HEK293 (cell line): Measurements from ENCODE around the gene FBLN2.

ENCODE experiments used
- CTCF ChIA-PET: fragments of 350-600 bp; formaldehyde crosslinking; extraction: SDS; loops from one replicate; lab custom pipeline; 2021; ENCODE audit warnings: antibody characterized with exemption; lab: Yijun Ruan, JAX
- POLR2A ChIA-PET: fragments of 300-600 bp; formaldehyde crosslinking; extraction: SDS; loops from one replicate; lab custom pipeline; 2020; ENCODE audit warnings: antibody characterized with exemption, inconsistent platforms; lab: Yijun Ruan, JAX
- H3K27ac ChIP-seq: fragments of 200-500 bp; sonication (Bioruptor generic); 2 replicates; pipeline ENCODE4 v1.5.1; 2014; ENCODE audit warnings: low read depth, low read length, control low read depth, inconsistent platforms; ENCODE audit errors: extremely low read depth
- H3K36me3 ChIP-seq, 2 experiments: fragments of 200-500 bp in 1 of 2; sonication (Bioruptor generic) in 1 of 2; 1 replicate in 1 of 2; 2 replicates in 1 of 2; pipeline ENCODE4 v1.5.1; 2014 to 2017; ENCODE audit warnings: inconsistent platforms in 2 of 2, low read length in 2 of 2; ENCODE audit not compliant: control insufficient read depth in 2 of 2, insufficient read depth in 1 of 2
- H3K4me1 ChIP-seq: fragments of 200-500 bp; sonication (Bioruptor generic); 2 replicates; pipeline ENCODE4 v1.5.1; 2014; ENCODE audit warnings: mild to moderate bottlenecking, low read length, inconsistent platforms; ENCODE audit not compliant: control insufficient read depth, insufficient read depth
- H3K4me3 ChIP-seq: 2 replicates; pipeline ENCODE4 v1.5.1; 2011; ENCODE audit warnings: low read depth, mild to moderate bottlenecking, control low read depth, low read length, moderate library complexity
- H3K9me3 ChIP-seq: fragments of 200-500 bp; sonication (Bioruptor generic); 2 replicates; pipeline ENCODE4 v1.5.1; 2014; ENCODE audit warnings: low read depth, low read length, inconsistent platforms; ENCODE audit not compliant: control insufficient read depth, insufficient read depth
- GLI2 ChIP-seq: fragments of 450-650 bp; formaldehyde crosslinking; IDR thresholded peaks from 2 replicates; pipeline ENCODE4; 2017; ENCODE audit warnings: missing biosample characterization, missing genetic modification characterization, low read depth, borderline replicate concordance
- GLIS2 ChIP-seq: fragments of 450-650 bp; formaldehyde crosslinking; IDR thresholded peaks from 2 replicates; pipeline ENCODE4 v1.5.1; 2016; ENCODE audit warnings: missing biosample characterization, missing genetic modification characterization
- KLF1 ChIP-seq: fragments of 450-650 bp; formaldehyde crosslinking; IDR thresholded peaks from 2 replicates; pipeline ENCODE4 v1.5.1; 2016; ENCODE audit warnings: missing biosample characterization, missing genetic modification characterization
- KLF10 ChIP-seq: fragments of 450-650 bp; IDR thresholded peaks from 2 replicates; pipeline ENCODE4 v1.5.1; 2018; ENCODE audit warnings: missing biosample characterization, mild to moderate bottlenecking, missing genetic modification characterization
- SP2 ChIP-seq: fragments of 450-650 bp; formaldehyde crosslinking; IDR thresholded peaks from 2 replicates; pipeline ENCODE4 v1.5.1; 2016; ENCODE audit warnings: missing biosample characterization, missing genetic modification characterization
- SP7 ChIP-seq: fragments of 450-650 bp; formaldehyde crosslinking; IDR thresholded peaks from 2 replicates; pipeline ENCODE4 v1.5.1; 2016; ENCODE audit warnings: missing biosample characterization, missing genetic modification characterization
- TRIM28 ChIP-seq: IDR thresholded peaks from 2 replicates; pipeline ENCODE4 v1.6.1; 2011; ENCODE audit warnings: low read length, control low read depth, borderline replicate concordance
- WT1 ChIP-seq: fragments of 450-650 bp; formaldehyde crosslinking; IDR thresholded peaks from 2 replicates; pipeline ENCODE4 v1.5.1; 2016; ENCODE audit warnings: missing biosample characterization, missing genetic modification characterization
- ZBTB20 ChIP-seq: fragments of 450-650 bp; formaldehyde crosslinking; IDR thresholded peaks from 2 replicates; pipeline ENCODE4 v1.5.1; 2016; ENCODE audit warnings: missing biosample characterization, missing genetic modification characterization
- ZEB2 ChIP-seq: fragments of 450-650 bp; formaldehyde crosslinking; IDR thresholded peaks from 2 replicates; pipeline ENCODE4 v1.5.1; 2016; ENCODE audit warnings: missing biosample characterization, missing genetic modification characterization
- ZFHX2 ChIP-seq: fragments of 450-650 bp; formaldehyde crosslinking; conservative IDR thresholded peaks from 2 replicates; pipeline ENCODE4 v1.5.1; 2016; ENCODE audit warnings: missing biosample characterization, missing genetic modification characterization
- ZNF132 ChIP-seq: fragments of 450-650 bp; formaldehyde crosslinking; IDR thresholded peaks from 2 replicates; pipeline ENCODE4 v1.5.1; 2017; ENCODE audit warnings: missing biosample characterization, missing genetic modification characterization, borderline replicate concordance
- ZNF174 ChIP-seq: fragments of 450-650 bp; formaldehyde crosslinking; IDR thresholded peaks from 2 replicates; pipeline ENCODE4 v1.5.0; 2017; ENCODE audit warnings: missing biosample characterization, mild to moderate bottlenecking, missing genetic modification characterization
- ZNF266 ChIP-seq: fragments of 450-650 bp; formaldehyde crosslinking; IDR thresholded peaks from 2 replicates; pipeline ENCODE4 v1.5.1; 2016; ENCODE audit warnings: missing biosample characterization, missing genetic modification characterization, low read depth
- ZNF292 ChIP-seq: fragments of 450-650 bp; formaldehyde crosslinking; IDR thresholded peaks from 2 replicates; pipeline ENCODE4 v1.5.1; 2016; ENCODE audit warnings: low read depth, missing biosample characterization, missing genetic modification characterization, borderline replicate concordance
- ZNF335 ChIP-seq: fragments of 450-650 bp; formaldehyde crosslinking; conservative IDR thresholded peaks from 2 replicates; pipeline ENCODE4 v1.5.1; 2016; ENCODE audit warnings: missing biosample characterization, missing genetic modification characterization
- ZNF341 ChIP-seq: fragments of 450-650 bp; formaldehyde crosslinking; IDR thresholded peaks from 2 replicates; pipeline ENCODE4; 2016; ENCODE audit warnings: low read depth, missing biosample characterization, missing genetic modification characterization
- ZNF529 ChIP-seq: fragments of 450-650 bp; formaldehyde crosslinking; IDR thresholded peaks from 2 replicates; pipeline ENCODE4 v1.5.1; 2017; ENCODE audit warnings: missing genetic modification characterization, missing biosample characterization; ENCODE audit not compliant: insufficient replicate concordance
- ZNF544 ChIP-seq: fragments of 450-650 bp; formaldehyde crosslinking; IDR thresholded peaks from 2 replicates; pipeline ENCODE4 v1.5.0; 2017; ENCODE audit warnings: missing biosample characterization, missing genetic modification characterization
- ZNF571 ChIP-seq: fragments of 450-650 bp; formaldehyde crosslinking; IDR thresholded peaks from 2 replicates; pipeline ENCODE4 v1.5.0; 2017; ENCODE audit warnings: missing biosample characterization, missing genetic modification characterization
- TF ChIP-seq, protein P1 (sequence below): fragments of 450-650 bp; formaldehyde crosslinking; IDR thresholded peaks from 2 replicates; pipeline ENCODE4 v1.5.1; 2017; ENCODE audit warnings: missing biosample characterization, missing genetic modification characterization
- TF ChIP-seq, protein P2 (sequence below): IDR thresholded peaks from 2 replicates; pipeline ENCODE4 v1.6.1; 2011; ENCODE audit warnings: mild to moderate bottlenecking, low read depth, low read length, borderline replicate concordance
- TF ChIP-seq, protein P3 (sequence below): fragments of 450-650 bp; formaldehyde crosslinking; IDR thresholded peaks from 2 replicates; pipeline ENCODE4 v1.5.1; 2016; ENCODE audit warnings: missing biosample characterization, missing genetic modification characterization
- TF ChIP-seq, protein P4 (sequence below): fragments of 450-650 bp; formaldehyde crosslinking; IDR thresholded peaks from 2 replicates; pipeline ENCODE4 v1.5.1; 2016; ENCODE audit warnings: missing biosample characterization, missing genetic modification characterization
- TF ChIP-seq, protein P5 (sequence below): fragments of 450-650 bp; formaldehyde crosslinking; IDR thresholded peaks from 2 replicates; pipeline ENCODE4 v1.5.1; 2016; ENCODE audit warnings: missing biosample characterization, missing genetic modification characterization
- TF ChIP-seq, protein P6 (sequence below): fragments of 450-650 bp; formaldehyde crosslinking; IDR thresholded peaks from 2 replicates; pipeline ENCODE4 v1.5.1; 2016; ENCODE audit warnings: missing biosample characterization, missing genetic modification characterization

The FBLN2 gene

DNA sequence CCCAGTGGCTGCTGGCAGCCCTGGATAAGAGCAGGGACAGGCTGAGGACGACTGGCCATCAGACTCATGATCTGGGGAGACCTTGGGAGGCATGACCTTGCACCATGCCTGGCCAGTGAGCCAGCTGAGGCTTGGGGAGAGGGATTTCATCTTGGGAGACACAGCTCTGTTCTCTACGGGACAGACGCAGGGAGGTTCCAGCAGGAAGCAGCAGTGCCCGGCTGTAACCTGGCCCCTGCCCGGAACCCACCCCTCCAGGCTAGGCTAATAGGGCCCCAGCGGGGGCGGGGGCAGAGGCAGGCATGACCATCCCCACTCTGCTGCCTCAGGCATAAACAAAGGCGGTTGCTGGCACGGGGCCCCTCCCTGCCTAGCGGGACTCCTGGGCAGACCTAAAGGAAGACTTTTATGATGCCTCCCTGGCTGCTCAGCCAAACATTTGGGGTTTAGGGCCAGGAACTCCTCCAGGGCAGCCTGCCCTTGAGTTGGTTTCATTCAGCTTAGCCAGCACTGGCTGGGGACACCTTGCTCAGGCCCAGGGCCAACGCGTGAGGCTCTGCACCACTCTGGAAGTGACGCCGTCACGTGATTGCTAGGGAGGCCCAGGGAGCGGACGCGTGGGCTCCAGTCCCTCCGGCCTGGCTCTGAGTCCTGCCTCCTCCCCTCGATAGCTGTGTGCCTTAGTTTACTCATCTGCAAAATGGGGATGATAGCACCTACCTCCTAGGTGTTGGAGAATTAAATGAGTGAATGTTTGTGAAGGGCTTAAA is 41.2 kb upstream of the FBLN2 start (continued):
- peak; percentile 25; the same call in 1 of the 2 replicates for TF ChIP-seq SP2 (tag by site-specific recombination)
- TF ChIP-seq, protein P1, sequence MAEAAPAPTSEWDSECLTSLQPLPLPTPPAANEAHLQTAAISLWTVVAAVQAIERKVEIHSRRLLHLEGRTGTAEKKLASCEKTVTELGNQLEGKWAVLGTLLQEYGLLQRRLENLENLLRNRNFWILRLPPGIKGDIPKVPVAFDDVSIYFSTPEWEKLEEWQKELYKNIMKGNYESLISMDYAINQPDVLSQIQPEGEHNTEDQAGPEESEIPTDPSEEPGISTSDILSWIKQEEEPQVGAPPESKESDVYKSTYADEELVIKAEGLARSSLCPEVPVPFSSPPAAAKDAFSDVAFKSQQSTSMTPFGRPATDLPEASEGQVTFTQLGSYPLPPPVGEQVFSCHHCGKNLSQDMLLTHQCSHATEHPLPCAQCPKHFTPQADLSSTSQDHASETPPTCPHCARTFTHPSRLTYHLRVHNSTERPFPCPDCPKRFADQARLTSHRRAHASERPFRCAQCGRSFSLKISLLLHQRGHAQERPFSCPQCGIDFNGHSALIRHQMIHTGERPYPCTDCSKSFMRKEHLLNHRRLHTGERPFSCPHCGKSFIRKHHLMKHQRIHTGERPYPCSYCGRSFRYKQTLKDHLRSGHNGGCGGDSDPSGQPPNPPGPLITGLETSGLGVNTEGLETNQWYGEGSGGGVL (tag by site-specific recombination), result peak; percentile 43; the same call in 1 of the 2 replicates
- TF ChIP-seq, protein P2, sequence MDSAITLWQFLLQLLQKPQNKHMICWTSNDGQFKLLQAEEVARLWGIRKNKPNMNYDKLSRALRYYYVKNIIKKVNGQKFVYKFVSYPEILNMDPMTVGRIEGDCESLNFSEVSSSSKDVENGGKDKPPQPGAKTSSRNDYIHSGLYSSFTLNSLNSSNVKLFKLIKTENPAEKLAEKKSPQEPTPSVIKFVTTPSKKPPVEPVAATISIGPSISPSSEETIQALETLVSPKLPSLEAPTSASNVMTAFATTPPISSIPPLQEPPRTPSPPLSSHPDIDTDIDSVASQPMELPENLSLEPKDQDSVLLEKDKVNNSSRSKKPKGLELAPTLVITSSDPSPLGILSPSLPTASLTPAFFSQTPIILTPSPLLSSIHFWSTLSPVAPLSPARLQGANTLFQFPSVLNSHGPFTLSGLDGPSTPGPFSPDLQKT, result no peak
- TF ChIP-seq ZEB2 (tag by site-specific recombination), result no peak
- TF ChIP-seq, protein P3, sequence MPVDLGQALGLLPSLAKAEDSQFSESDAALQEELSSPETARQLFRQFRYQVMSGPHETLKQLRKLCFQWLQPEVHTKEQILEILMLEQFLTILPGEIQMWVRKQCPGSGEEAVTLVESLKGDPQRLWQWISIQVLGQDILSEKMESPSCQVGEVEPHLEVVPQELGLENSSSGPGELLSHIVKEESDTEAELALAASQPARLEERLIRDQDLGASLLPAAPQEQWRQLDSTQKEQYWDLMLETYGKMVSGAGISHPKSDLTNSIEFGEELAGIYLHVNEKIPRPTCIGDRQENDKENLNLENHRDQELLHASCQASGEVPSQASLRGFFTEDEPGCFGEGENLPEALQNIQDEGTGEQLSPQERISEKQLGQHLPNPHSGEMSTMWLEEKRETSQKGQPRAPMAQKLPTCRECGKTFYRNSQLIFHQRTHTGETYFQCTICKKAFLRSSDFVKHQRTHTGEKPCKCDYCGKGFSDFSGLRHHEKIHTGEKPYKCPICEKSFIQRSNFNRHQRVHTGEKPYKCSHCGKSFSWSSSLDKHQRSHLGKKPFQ (tag by site-specific recombination), result no peak
- TF ChIP-seq ZFHX2, result peak; percentile 61; the same call in 1 of the 2 replicates
- no peak for TF ChIP-seq ZNF266 (tag by site-specific recombination)
- peak; percentile 43 for TF ChIP-seq GLIS2 (tag by site-specific recombination)
- TF ChIP-seq, protein P4, sequence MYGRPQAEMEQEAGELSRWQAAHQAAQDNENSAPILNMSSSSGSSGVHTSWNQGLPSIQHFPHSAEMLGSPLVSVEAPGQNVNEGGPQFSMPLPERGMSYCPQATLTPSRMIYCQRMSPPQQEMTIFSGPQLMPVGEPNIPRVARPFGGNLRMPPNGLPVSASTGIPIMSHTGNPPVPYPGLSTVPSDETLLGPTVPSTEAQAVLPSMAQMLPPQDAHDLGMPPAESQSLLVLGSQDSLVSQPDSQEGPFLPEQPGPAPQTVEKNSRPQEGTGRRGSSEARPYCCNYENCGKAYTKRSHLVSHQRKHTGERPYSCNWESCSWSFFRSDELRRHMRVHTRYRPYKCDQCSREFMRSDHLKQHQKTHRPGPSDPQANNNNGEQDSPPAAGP (tag by site-specific recombination), result 0 out of 2 replicates have a peak, but pooled peaks have one; percentile 48
- TF ChIP-seq GLI2 (tag by site-specific recombination), result no peak
- TF ChIP-seq TRIM28, result no peak
- TF ChIP-seq ZNF341 (tag by site-specific recombination), result peak; percentile 71
- TF ChIP-seq, all 188 proteins: peak for 12

DNA sequence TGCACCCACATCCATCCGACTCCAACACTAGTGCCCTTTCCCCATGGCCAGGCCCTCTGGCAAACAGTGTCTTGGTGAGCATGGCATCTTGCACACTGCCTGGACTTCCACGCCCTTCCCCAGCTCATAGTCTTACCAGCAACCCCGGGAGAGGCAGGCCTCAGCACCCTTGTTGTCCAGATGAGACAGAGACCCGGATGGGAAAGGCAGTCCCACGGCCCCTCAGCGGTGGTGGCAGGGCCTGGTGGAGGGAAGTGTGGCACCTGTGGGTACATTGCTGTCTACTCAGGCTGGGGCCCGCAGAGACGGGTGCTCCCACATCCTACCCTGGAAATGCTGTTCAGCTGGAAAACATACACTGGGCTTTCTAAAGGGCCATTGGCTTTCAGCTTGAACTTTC is 40.4 kb upstream of the FBLN2 start:
- H3K4me3 ChIP-seq, result no peak overlapping the region
- TF ChIP-seq ZNF292 (tag by site-specific recombination) (no peak), TRIM28 (no peak), ZNF544 (tag by site-specific recombination) (no peak), SP7 (tag by site-specific recombination) (no peak), ZNF132 (tag by site-specific recombination) (no peak), ZNF174 (tag by site-specific recombination) (no peak), ZNF335 (tag by site-specific recombination) (no peak), KLF1 (no peak), ZEB2 (tag by site-specific recombination) (no peak), WT1 (tag by site-specific recombination) (no peak), KLF10 (tag by site-specific recombination) (no peak), ZBTB20 (tag by site-specific recombination) (no peak), ZNF571 (no peak), ZNF529 (tag by site-specific recombination) (no peak)
- TF ChIP-seq, protein P5, sequence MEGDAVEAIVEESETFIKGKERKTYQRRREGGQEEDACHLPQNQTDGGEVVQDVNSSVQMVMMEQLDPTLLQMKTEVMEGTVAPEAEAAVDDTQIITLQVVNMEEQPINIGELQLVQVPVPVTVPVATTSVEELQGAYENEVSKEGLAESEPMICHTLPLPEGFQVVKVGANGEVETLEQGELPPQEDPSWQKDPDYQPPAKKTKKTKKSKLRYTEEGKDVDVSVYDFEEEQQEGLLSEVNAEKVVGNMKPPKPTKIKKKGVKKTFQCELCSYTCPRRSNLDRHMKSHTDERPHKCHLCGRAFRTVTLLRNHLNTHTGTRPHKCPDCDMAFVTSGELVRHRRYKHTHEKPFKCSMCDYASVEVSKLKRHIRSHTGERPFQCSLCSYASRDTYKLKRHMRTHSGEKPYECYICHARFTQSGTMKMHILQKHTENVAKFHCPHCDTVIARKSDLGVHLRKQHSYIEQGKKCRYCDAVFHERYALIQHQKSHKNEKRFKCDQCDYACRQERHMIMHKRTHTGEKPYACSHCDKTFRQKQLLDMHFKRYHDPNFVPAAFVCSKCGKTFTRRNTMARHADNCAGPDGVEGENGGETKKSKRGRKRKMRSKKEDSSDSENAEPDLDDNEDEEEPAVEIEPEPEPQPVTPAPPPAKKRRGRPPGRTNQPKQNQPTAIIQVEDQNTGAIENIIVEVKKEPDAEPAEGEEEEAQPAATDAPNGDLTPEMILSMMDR, result no peak
- TF ChIP-seq, protein P6, sequence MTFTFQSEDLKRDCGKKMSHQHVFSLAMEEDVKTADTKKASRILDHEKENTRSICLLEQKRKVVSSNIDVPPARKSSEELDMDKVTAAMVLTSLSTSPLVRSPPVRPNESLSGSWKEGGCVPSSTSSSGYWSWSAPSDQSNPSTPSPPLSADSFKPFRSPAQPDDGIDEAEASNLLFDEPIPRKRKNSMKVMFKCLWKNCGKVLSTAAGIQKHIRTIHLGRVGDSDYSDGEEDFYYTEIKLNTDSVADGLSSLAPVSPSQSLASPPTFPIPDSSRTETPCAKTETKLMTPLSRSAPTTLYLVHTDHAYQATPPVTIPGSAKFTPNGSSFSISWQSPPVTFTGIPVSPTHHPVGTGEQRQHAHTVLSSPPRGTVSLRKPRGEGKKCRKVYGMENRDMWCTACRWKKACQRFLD (tag by site-specific recombination), result no peak
- TF ChIP-seq, protein P4 (tag by site-specific recombination), result no peak
- TF ChIP-seq, all 188 proteins: peak for 0
- H3K9me3 ChIP-seq, result no peaks in the 10 kb centered on the region
- peaks cover 6% of the 10 kb centered on the region; the same call in 1 of the 2 replicates for H3K4me1 ChIP-seq
- ChIA-PET CTCF (interaction anchor here (1.3 to 3.4 kb wide), 2 partner anchors 12 to 140 kb away, joined by 3 to 20 read pairs; no protein-coding TSS in a partner anchor), POLR2A (no interaction called here)
- no peaks in the 10 kb centered on the region for H3K36me3 ChIP-seq
- no peak overlapping the region for H3K27ac ChIP-seq
